GM23338 (cell line): Measurements from ENCODE around the gene PCDHGA8. TPM values are rescaled to one million over a fixed set of nuclear protein-coding genes. Genes with fewer than 3 reads are reported as not detected.

Source experiments
- ATAC-seq: fragments of 200-7000 bp; cut with Tn5 transposase; 3 replicates; pipeline ENCODE4 v1.9.1; 2020
- DNase-seq: peaks from one replicate; pipeline ENCODE4 v3.0.0-alpha.2; 2015; ENCODE audit warnings: low spot score
- H2AFZ ChIP-seq: fragments of 200-600 bp; sonication (generic); 2 replicates; pipeline ENCODE4 v1.8.0; 2016; ENCODE audit warnings: antibody characterized with exemption, mild to moderate bottlenecking, moderate library complexity
- H3F3A ChIP-seq: fragments of 200-600 bp; sonication (generic); replicated peaks from 2 replicates; pipeline ENCODE4 v1.8.0; 2017; ENCODE audit warnings: antibody characterized with exemption, mixed run types, low read depth
- H3K27ac ChIP-seq: fragments of 200-600 bp; sonication (generic); 2 replicates; pipeline ENCODE4 v1.6.1; 2016; ENCODE audit warnings: low read depth
- H3K27me3 ChIP-seq: fragments of 200-600 bp; sonication (generic); 2 replicates; pipeline ENCODE4 v1.8.0; 2016; ENCODE audit warnings: mild to moderate bottlenecking, mixed run types, moderate library complexity; ENCODE audit not compliant: insufficient read depth
- H3K36me3 ChIP-seq: fragments of 200-600 bp; sonication (generic); 2 replicates; pipeline ENCODE4 v1.8.0; 2016; ENCODE audit warnings: mild to moderate bottlenecking; ENCODE audit not compliant: insufficient read depth
- H3K4me1 ChIP-seq: fragments of 200-600 bp; sonication (generic); 2 replicates; pipeline ENCODE4 v1.8.0; 2016; ENCODE audit warnings: mild to moderate bottlenecking, moderate library complexity; ENCODE audit not compliant: insufficient read depth
- H3K4me2 ChIP-seq: fragments of 200-600 bp; sonication (generic); 2 replicates; pipeline ENCODE4 v1.7.1; 2017; ENCODE audit warnings: mixed run types
- H3K4me3 ChIP-seq: fragments of 200-600 bp; sonication (generic); 2 replicates; pipeline ENCODE4 v1.6.1; 2016; ENCODE audit warnings: mixed run types
- H3K79me2 ChIP-seq: fragments of 200-600 bp; sonication (generic); replicated peaks from 2 replicates; pipeline ENCODE4 v1.8.0; 2017; ENCODE audit warnings: mild to moderate bottlenecking; ENCODE audit not compliant: insufficient read depth
- H3K9me2 ChIP-seq: fragments of 200-600 bp; sonication (generic); 2 replicates; pipeline ENCODE4 v1.8.0; 2017; ENCODE audit not compliant: insufficient read depth
- H4K20me1 ChIP-seq: fragments of 200-600 bp; sonication (generic); replicated peaks from 2 replicates; pipeline ENCODE4 v1.8.0; 2017; ENCODE audit warnings: mild to moderate bottlenecking; ENCODE audit not compliant: insufficient read depth
- H3K27ac Mint-ChIP-seq: 2 replicates; pipeline ENCODE4 v1.8.0; 2020; ENCODE audit warnings: inconsistent platforms, mild to moderate bottlenecking, moderate library complexity, mixed read lengths
- H3K27me3 Mint-ChIP-seq: 3 replicates; pipeline ENCODE4 v1.8.0; 2022; ENCODE audit warnings: low read depth, mild to moderate bottlenecking, moderate library complexity, mixed read lengths, inconsistent platforms; ENCODE audit not compliant: insufficient read depth, poor library complexity
- H3K36me3 Mint-ChIP-seq: 3 replicates; pipeline ENCODE4 v1.8.0; 2021; ENCODE audit warnings: low read depth, mild to moderate bottlenecking, inconsistent platforms, moderate library complexity, mixed read lengths
- H3K4me1 Mint-ChIP-seq: 3 replicates; pipeline ENCODE4 v1.8.0; 2020; ENCODE audit warnings: mild to moderate bottlenecking, inconsistent platforms, mixed read lengths
- H3K4me3 Mint-ChIP-seq: 3 replicates; pipeline ENCODE4 v1.8.0; 2021; ENCODE audit warnings: moderate library complexity, mild to moderate bottlenecking, inconsistent platforms, mixed read lengths
- H3K9me3 Mint-ChIP-seq: 3 replicates; pipeline ENCODE4 v1.8.0; 2020; ENCODE audit warnings: moderate library complexity, mild to moderate bottlenecking, inconsistent platforms, mixed read lengths
- CREB1 ChIP-seq: fragments of 250-450 bp; sonication (Bioruptor Pico); IDR thresholded peaks from 2 replicates; pipeline ENCODE4 v1.5.0; 2020; ENCODE audit warnings: low read depth, mild to moderate bottlenecking, moderate library complexity
- CTCF ChIP-seq, 2 experiments: fragments of 200-600 bp in 1 of 2; sonication (generic) in 1 of 2; conservative IDR thresholded peaks; 2 replicates each; pipeline versions ENCODE4 v1.5.1 to v1.6.1; 2016 to 2017; ENCODE audit warnings: antibody characterized with exemption in 2 of 2, low read depth in 2 of 2, mild to moderate bottlenecking in 2 of 2, moderate library complexity in 1 of 2
- ETS1 ChIP-seq: IDR thresholded peaks from 2 replicates; pipeline ENCODE4 v1.6.1; 2016; ENCODE audit warnings: antibody characterized with exemption
- EZH2 ChIP-seq: fragments of 200-600 bp; sonication (generic); IDR thresholded peaks from one replicate; pipeline ENCODE4 v1.8.0; 2017; ENCODE audit warnings: antibody characterized with exemption, mild to moderate bottlenecking, low read depth; ENCODE audit not compliant: unreplicated experiment
- EZH2phosphoT487 ChIP-seq: fragments of 200-600 bp; sonication (generic); IDR thresholded peaks from one replicate; pipeline ENCODE4 v1.8.1; 2018; ENCODE audit warnings: antibody characterized with exemption; ENCODE audit not compliant: unreplicated experiment
- JUNB ChIP-seq: IDR thresholded peaks from one replicate; pipeline ENCODE4 v1.6.1; 2016; ENCODE audit warnings: antibody characterized with exemption; ENCODE audit not compliant: unreplicated experiment
- NANOG ChIP-seq: IDR thresholded peaks from 2 replicates; pipeline ENCODE4 v1.6.1; 2016; ENCODE audit warnings: antibody characterized with exemption, borderline replicate concordance
- POLR2AphosphoS5 ChIP-seq: IDR thresholded peaks from 2 replicates; pipeline ENCODE4 v1.6.1; 2016; ENCODE audit warnings: antibody characterized with exemption, low read depth
- REST ChIP-seq: IDR thresholded peaks from one replicate; pipeline ENCODE4 v1.6.1; 2018; ENCODE audit warnings: antibody characterized with exemption; ENCODE audit not compliant: unreplicated experiment
- STAT1 ChIP-seq: IDR thresholded peaks from one replicate; pipeline ENCODE4 v1.6.1; 2016; ENCODE audit warnings: antibody characterized with exemption; ENCODE audit not compliant: unreplicated experiment
- ZNF114 ChIP-seq: fragments of 250-450 bp; sonication (Bioruptor Pico); IDR thresholded peaks from 2 replicates; pipeline ENCODE4 v1.5.0; 2020; ENCODE audit warnings: mild to moderate bottlenecking, moderate library complexity
- ZNF331 ChIP-seq: fragments of 250-450 bp; sonication (Bioruptor Pico); IDR thresholded peaks from 2 replicates; pipeline ENCODE4 v1.5.0; 2020; ENCODE audit warnings: low read depth, mild to moderate bottlenecking, moderate library complexity
- ZNF462 ChIP-seq: fragments of 250-450 bp; sonication (Bioruptor Pico); IDR thresholded peaks from 2 replicates; pipeline ENCODE4 v1.5.0; 2020; ENCODE audit warnings: mild to moderate bottlenecking, moderate library complexity
- polyA plus RNA-seq: library from polyadenylated mRNA; unstranded; fragments of >200 nt; fragmentation: Nextera tagmentation; extraction: Ambion mirVana; gene quantifications from 2 replicates; pipeline ENCODE4 v1.2.1, GENCODE V29; 2016
- total RNA-seq: library from RNA; depleted of rRNA; stranded (reverse); fragments of >200 nt; shearing (Covaris generic); gene quantifications from 2 replicates; pipeline ENCODE4 v1.2.3, GENCODE V29; 2014

PCDHGA8 gene
- total and polyA plus RNA-seq, 2 experiments from 2014 or later: 1.1 to 5.3 TPM

- no peak overlapping the region for H3K4me3 Mint-ChIP-seq
Measured at GRCh38 chr5:141371572-141372475, 20.6 kb upstream of the PCDHGA8 start.

More at GRCh38 chr5:141371572-141372475, 20.6 kb upstream of the PCDHGA8 start:
- TF ChIP-seq ZNF331 (CRISPR knock-in tag) (no peak), JUNB (no peak), EZH2 (no peak), POLR2AphosphoS5 (no peak), CREB1 (CRISPR knock-in tag) (no peak), ZNF114 (CRISPR knock-in tag) (no peak), ZNF462 (no peak), ETS1 (no peak), REST (no peak), NANOG (no peak), STAT1 (no peak), CTCF (conservative IDR thresholded peaks at IDR 0.05; ENCODE audit: low read depth in 2 of 2) (no peak), EZH2phosphoT487 (no peak)
- Mint-ChIP-seq H3K9me3 (peaks cover 63% of the 10 kb centered on the region), H3K4me1 (peaks cover 2% of the 10 kb centered on the region; the same call in 1 of the 3 replicates), H3K27ac (no peak overlapping the region), H3K27me3 (peaks cover 6% of the 10 kb centered on the region), H3K36me3 (peaks cover 54% of the 10 kb centered on the region)
- Histone ChIP-seq H3K36me3 (no peaks in the 10 kb centered on the region), H3K27ac (no peak overlapping the region), H3K79me2 (no peaks in the 10 kb centered on the region), H3K9me2 (no peaks in the 10 kb centered on the region), H3K4me1 (no peaks in the 10 kb centered on the region), H2AFZ (no peak overlapping the region), H3K4me2 (no peak overlapping the region), H4K20me1 (no peaks in the 10 kb centered on the region), H3K27me3 (no peaks in the 10 kb centered on the region), H3F3A (no peaks in the 10 kb centered on the region), H3K4me3 (no peak overlapping the region)
- DNase-seq (no peak), ATAC-seq (no peak)
